ENCODE data around the gene ENC1.

ENC1 gene

GRCh38 chr5:74655206-74655605 lies 14.7 kb upstream of the ENC1 start:
- TF ChIP-seq CTCF (IDR thresholded peaks at IDR 0.05; ENCODE audit: low read depth, low read length, missing control alignments), result no peak
- no peak overlapping the region for H3K4me3 ChIP-seq (replicated peaks; ENCODE audit: low read depth, low read length)
- DNase-seq (ENCODE audit: extremely low read depth, low read depth), result no peak

- no peak for TF ChIP-seq CTCF (IDR thresholded peaks at IDR 0.05; ENCODE audit: low read depth, low read length, missing control alignments)
- DNase-seq (ENCODE audit: extremely low read depth, low read depth), result no peak
- H3K4me3 ChIP-seq (replicated peaks; ENCODE audit: low read depth, low read length), result no peak overlapping the region
Observed at GRCh38 chr5:74653991-74654390, 13.5 kb upstream of the ENC1 start.

- no peak for DNase-seq (ENCODE audit: extremely low read depth, low read depth)
- no peak overlapping the region for H3K4me3 ChIP-seq (replicated peaks; ENCODE audit: low read depth, low read length)
- TF ChIP-seq CTCF (IDR thresholded peaks at IDR 0.05; ENCODE audit: low read depth, low read length, missing control alignments), result no peak
Observed at GRCh38 chr5:74652576-74652975, 12.0 kb upstream of the ENC1 start.

- H3K4me3 ChIP-seq (replicated peaks; ENCODE audit: low read depth, low read length), result no peak overlapping the region
- no peak for TF ChIP-seq CTCF (IDR thresholded peaks at IDR 0.05; ENCODE audit: low read depth, low read length, missing control alignments)
- DNase-seq (ENCODE audit: extremely low read depth, low read depth), result no peak
Observed at GRCh38 chr5:74651710-74652109, 11.2 kb upstream of the ENC1 start.

- no peak for DNase-seq (ENCODE audit: extremely low read depth, low read depth)
- no peak overlapping the region for H3K4me3 ChIP-seq (replicated peaks; ENCODE audit: low read depth, low read length)
- no peak for TF ChIP-seq CTCF (IDR thresholded peaks at IDR 0.05; ENCODE audit: low read depth, low read length, missing control alignments)
Observed at GRCh38 chr5:74649421-74649973, 9.0 kb upstream of the ENC1 start.

GRCh38 chr5:74648835-74649293 lies 8.3 kb upstream of the ENC1 start:
- DNase-seq (ENCODE audit: extremely low read depth, low read depth), result peak; percentile 52
- peak; percentile 50 for TF ChIP-seq CTCF (IDR thresholded peaks at IDR 0.05; ENCODE audit: low read depth, low read length, missing control alignments)
- no peak overlapping the region for H3K4me3 ChIP-seq (replicated peaks; ENCODE audit: low read depth, low read length)

- TF ChIP-seq CTCF (IDR thresholded peaks at IDR 0.05; ENCODE audit: low read depth, low read length, missing control alignments), result no peak
- DNase-seq (ENCODE audit: extremely low read depth, low read depth), result no peak
- H3K4me3 ChIP-seq (replicated peaks; ENCODE audit: low read depth, low read length), result no peak overlapping the region
Observed at GRCh38 chr5:74647096-74647495, 6.6 kb upstream of the ENC1 start.

All from HFF-Myc (cell line).